ENCODE results near the gene OR2S2.
"Not testable (repeated sequence)": the region's sequence is repeated elsewhere in the genome, so short reads cannot be mapped to it uniquely, and the experiment has no call there.

Gene OR2S2

GRCh38 chr9:35958104-35958837 lies at the start of gene OR2S2:
OR2S2 (minus strand) TSS chr9:35958154; CDS start chr9:35958098, 56 bp downstream.
- no peak for FAIRE-seq

DNA sequence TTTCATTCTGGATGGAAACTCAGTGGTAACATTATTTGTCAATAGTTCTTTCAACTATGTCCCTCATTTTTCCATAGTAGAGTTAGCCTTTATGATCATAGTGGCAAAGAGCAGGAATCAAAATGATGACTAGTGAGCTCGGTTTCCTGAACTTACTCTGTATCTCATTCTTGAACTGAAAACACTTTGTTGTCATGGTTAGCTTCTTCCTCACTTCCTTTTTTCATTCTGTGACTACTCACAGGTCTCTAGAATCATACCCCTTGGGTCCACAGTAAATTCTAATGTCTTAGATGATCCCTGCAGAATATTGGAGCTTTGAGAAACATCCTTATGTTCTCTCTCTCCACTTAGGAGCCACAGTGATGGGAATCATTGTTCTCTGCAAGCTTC lies 49.4 kb upstream of the OR2S2 start:
- no peak for FAIRE-seq

- no peak for FAIRE-seq
These were observed 48.8 kb upstream of the OR2S2 start for GRCh38 chr9:36006549-36007315.

GRCh38 chr9:36005891-36006290 lies 47.9 kb upstream of the OR2S2 start:
- no peak for FAIRE-seq

- FAIRE-seq = no peak
These were observed 40.4 kb upstream of the OR2S2 start for GRCh38 chr9:35998333-35998732.

- FAIRE-seq = not testable (repeated sequence)
These were observed 39.1 kb upstream of the OR2S2 start for GRCh38 chr9:35997016-35997415.

GRCh38 chr9:35996358-35996970 lies 38.5 kb upstream of the OR2S2 start:
- no peak for FAIRE-seq

DNA sequence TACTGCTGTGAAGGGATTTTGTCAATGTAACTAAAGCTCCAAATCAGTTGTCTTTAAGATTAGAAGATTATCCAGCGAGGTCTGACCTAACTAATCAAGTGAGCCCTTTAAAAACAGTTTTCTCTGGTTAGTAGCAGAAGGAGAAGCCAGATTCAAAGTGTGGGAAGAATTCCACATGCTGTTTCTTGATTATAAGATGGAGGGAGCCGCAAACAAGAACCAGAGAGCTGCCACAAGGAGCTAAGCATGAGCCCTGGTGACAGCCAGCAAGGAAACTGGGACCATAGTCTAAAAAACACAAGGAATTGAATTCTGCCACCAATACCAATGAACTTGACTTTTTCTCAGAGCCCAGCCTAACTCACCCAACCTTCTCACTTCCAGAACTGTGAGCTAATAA lies 37.0 kb upstream of the OR2S2 start:
- FAIRE-seq = no peak

- FAIRE-seq = no peak
These were observed 36.2 kb upstream of the OR2S2 start for GRCh38 chr9:35993976-35994720.

DNA sequence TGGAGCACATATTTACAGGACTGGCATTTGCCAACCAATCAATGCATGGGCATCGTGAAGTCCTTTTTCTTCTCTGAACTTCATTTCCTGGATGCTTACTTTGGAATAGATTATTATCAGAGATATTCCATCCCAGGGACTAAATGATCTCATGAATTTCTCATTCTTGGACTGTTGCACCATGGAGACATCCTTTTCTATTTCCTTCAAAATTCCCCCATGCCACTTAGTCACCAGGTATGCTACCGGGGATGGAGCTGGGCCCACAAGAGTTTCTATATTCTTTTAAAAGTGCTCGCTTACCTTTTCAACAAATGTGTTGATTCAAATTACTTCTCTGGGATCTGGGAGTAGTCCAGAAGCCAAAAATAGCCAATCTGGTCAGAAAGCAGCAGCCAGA lies 35.2 kb upstream of the OR2S2 start:
- not testable (repeated sequence) for FAIRE-seq

DNA sequence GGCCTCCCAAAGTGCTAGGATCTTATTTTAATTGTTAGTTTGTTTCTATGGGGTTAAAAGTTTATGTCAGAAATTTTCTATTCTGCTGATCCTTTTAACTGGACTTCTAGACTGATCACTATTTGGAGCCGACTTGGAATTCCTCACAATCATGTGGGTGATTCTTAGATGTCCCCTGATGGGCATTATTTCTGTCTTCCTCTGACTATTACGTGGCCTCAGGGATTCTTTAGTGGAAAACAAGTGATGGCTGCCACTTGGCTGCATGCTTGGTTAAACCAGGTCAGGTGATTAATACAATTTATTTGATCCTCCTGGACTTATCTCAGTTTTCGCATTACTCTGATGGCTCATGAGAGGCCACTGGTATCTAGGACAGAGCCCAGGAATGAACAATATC lies 32.2 kb upstream of the OR2S2 start:
- no peak for FAIRE-seq

DNA sequence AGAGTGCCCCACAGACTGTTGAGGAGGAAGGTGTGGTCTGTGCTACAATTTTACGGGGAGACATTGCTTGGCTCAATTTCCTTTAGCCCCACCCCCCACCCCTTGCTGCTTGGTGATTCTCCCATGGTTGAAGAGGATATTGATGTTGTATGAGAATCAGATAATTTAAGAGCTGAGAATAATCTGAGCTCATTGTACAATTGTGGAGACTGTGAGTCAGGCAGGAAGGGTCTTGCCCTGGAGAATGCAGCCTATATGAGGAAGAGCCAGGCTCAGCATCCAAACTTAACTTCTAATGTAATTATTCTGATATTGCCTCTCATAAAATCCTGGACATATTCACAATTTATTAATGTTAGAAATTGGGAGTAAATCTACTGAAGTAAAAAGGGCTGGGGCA lies 26.1 kb upstream of the OR2S2 start:
- FAIRE-seq = no peak

DNA sequence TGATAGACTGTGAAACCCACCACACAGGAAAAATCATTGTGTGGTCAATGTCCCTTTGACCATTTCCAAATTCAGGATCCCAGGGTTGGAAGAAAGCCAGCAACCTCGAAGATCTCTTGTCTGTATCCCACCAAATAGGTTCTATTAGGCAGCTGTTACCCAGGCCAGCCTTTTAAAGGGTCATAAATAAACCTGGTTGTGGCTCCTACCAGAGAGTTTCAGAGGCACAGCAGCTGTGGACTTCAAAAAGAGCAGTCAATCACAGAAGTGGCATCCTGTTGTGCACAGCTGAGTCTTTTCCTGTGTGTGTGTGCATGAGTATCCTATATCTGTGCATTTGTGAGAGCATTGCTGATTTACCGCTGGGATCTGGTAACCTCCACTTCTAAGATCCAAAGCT lies 23.7 kb upstream of the OR2S2 start:
- no peak for FAIRE-seq

DNA sequence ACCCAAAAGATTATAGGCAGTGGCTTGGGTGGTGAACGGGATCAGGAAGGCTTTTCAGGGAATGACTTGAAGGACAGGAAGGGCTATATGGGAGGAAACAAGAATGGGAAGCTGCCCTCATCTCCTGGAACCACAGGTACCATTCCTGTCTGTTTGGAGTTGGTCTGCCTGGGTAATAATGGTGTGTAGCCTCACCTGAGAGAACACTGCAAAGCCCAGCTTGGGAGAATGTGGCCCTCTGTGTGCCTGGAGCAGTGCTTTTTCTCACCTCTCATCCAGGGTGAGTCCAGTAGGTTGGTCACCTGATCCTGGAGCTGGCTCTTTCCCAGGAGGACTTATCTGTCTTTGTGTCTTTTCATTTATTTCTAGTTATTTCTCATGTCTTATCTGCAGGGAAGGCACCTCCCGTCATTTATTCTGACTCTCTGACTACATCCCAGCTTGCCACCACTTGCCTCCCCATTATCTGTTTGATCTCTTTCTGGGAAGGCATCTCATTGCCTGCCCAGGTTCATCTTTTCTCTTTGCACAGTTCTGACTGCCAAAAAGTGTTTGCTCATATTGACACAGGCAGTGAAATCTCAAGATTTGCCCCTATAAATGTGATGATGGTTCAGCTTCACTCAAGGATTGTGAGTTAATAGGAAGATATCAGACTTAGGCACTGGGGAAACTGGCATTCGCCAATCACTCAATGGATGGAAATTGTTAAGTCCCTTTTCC lies 22.5 kb upstream of the OR2S2 start:
- FAIRE-seq = no peak

DNA sequence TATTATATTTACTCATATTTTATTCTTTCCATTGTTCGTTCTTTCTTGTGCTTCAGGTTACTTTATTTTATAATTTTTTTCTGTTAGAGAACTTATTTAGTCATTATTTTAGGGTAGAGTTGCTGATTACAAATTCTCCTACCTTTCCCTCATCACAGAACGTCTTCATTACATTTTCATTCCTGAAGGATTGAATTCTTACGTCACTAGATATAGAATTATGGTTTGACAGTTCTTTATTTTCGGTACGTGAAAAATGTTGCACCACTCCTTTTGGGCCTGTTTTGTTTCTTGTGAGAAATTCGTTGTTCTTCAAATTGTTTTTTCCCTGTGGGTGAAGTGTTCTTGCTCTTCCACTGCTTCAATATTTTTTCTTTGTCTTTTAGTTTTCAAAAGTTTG lies 20.8 kb upstream of the OR2S2 start:
- FAIRE-seq = no peak

DNA sequence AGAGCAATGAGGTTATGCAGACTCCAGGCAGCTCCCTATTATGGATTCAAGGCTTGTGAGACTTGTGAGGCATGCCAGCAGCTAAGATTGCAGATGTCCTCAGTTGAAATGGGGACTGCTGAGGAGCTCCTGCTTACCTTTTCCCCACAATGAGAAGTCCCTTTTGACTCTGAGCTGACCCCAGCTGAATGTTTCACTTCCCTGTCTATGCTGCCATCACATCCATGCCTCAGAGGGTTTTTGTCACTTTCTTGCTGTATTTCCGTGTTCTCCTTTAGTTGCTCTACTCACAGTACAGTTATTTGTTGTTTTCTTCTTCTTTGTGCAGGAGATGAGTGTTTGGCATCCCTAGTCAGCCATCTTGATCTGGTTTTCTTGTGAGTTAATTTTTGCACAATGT lies 18.8 kb upstream of the OR2S2 start:
- FAIRE-seq = no peak

DNA sequence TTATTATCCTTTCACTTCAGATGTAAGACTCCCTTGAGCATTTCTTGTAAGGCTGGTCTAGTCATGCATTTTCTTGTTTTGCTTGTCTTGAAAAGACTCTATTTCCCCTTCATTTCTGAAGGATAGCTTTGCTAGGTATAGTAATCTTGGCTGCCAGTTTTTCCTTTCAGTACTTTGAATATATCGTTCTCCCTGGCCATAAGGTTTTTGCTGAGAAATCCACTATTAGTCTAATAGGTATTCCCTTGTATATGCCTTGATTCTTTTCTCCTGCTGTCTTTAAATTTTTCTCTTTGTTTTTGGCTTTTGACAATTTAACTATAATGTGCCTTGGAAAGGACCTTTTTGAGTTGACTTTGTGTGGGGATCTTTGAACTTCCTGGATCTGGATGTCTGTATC lies 16.8 kb upstream of the OR2S2 start:
- FAIRE-seq = peak; percentile 5

DNA sequence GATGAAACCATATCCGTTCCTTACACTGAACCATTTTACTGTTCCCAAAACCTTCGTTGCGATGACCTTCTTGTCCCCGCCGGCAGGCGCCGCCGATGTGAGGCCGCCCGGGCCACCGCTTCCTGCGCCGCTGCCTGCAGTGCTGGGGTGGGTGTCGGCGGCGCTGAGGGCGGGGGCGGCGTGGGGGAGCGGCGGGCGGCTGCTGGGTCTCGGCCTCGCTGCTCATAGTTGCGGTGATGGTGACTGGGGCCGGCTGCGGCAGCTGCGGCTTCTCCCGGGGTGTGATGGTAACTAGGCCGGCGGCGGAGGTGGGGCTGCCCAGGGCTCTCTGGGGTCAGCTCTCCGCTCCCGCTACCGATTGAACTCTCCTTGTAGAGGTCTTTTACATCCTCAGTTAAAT lies 14.1 kb upstream of the OR2S2 start:
- no peak for FAIRE-seq

DNA sequence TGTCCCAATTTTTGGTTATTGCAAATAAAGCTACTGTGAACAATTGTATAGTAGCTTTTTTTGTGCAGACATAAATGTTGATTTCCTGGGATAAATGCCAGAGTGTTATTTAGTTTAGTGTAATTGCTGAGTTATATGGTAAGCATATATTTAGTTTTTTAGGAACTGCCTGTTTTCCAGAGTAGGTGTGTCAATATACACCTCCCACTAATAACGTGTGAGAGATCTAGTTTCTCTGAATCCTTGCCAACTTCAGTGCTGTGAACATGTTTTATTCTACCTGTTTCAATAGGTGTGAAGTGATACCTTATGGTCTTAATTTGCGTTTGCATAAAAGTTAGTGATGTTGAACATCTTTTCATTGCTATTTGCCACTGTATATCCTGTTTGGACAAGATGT lies 9.1 kb upstream of the OR2S2 start:
- FAIRE-seq = no peak

DNA sequence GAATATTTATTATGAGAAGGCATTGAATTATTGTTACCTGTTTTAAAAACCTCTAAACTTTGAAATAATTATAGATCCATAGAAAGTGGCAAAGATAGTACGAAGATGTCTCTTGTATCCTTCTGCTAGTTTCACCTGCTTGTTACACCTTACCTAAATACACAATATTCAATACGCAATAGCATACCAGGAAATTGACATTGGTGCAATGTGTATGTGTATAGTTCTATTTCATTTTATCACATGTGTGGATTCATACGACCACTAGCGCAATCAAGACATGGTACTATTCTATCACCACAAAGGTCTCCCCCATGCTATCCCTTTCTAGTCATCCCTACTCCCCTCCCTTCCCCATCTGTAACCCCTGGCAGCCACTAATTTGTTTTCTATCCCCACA lies 8.5 kb upstream of the OR2S2 start:
- FAIRE-seq = no peak

- no peak for FAIRE-seq
These were observed 7.1 kb upstream of the OR2S2 start for GRCh38 chr9:35965011-35965410.

DNA sequence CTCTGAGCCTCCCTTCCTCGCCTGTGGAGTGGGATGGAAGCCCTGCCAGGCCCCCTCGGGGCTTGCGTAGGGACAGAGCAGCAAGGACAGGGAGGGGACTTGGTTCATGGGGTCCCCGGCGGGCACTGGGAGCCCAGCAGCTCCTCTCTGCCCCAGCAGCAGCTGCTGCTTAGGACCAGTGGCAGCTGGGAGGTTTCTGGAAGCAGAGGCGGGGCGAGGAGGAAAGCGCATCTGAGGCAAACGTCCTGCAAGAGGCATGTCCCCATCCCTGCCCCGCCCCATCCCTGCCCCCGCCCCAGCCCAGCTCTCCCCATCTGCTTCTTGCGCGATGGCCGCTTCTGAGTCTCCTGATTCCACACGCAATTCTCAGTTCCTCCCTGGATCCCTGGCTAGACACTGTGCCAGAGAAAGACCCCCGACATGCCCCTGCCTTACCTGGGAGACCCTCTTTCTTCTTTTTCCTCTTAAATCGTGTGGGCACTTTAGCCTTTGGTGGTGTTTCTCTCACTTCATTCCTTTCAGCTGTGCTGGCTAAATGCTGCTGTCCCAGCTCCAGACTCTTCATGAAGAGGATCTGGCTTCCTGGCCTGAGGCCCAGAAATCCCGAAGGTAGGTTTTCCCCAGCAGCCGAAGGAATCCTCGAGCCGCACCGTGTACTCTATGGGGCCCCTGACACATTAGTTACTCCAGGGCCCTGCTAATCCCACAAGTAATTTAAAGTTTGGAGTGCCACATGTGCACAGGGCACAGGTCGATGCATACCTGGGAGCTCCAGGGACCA lies 4.4 kb upstream of the OR2S2 start:
- FAIRE-seq = no peak
